Heart left ventricle (tissue), 16 donors: ENCODE measurements around the gene OR11H6. TPM values are rescaled to one million over a fixed set of nuclear protein-coding genes. Genes with fewer than 3 reads are reported as not detected.
"Not testable (repeated sequence)": the region's sequence is repeated elsewhere in the genome, so short reads cannot be mapped to it uniquely, and the experiment has no call there.

Source experiments
- ATAC-seq, 4 donors: fragments of 200-7000 bp; cut with Tn5 transposase; one replicate each; pipeline ENCODE4 v1.9.1; 2020 to 2022; ENCODE audit warnings: moderate library complexity in 4 of 4, mild to moderate bottlenecking in 3 of 4, moderate number of reproducible peaks in 1 of 4
- DNase-seq, 5 donors: peaks; one replicate each; pipeline ENCODE4 v3.0.0-alpha.2; 2020
- H3K27ac ChIP-seq, 12 donors: fragments of 200-600 bp; sonication (generic) in 4 of 12; one replicate each; pipeline versions ENCODE4 v1.5.0 to v1.8.0; 2016 to 2022; ENCODE audit warnings: mild to moderate bottlenecking in 2 of 12
- H3K27me3 ChIP-seq, 9 donors: fragments of 200-600 bp; sonication (generic) in 2 of 9; one replicate each; pipeline versions ENCODE4 v1.5.1 to v1.8.0; 2016 to 2022; ENCODE audit warnings: mild to moderate bottlenecking in 3 of 9
- H3K36me3 ChIP-seq, 9 donors: fragments of 200-600 bp; sonication (generic) in 2 of 9; one replicate each; pipeline versions ENCODE4 v1.5.0 to v1.8.0; 2018 to 2022; ENCODE audit warnings: mild to moderate bottlenecking in 2 of 9
- H3K4me1 ChIP-seq, 12 donors: fragments of 200-600 bp; sonication (generic) in 4 of 12; one replicate each; pipeline versions ENCODE4 v1.5.0 to v1.8.0; 2016 to 2022; ENCODE audit warnings: mild to moderate bottlenecking in 3 of 12
- H3K4me3 ChIP-seq, 12 donors: fragments of 200-600 bp; sonication (generic) in 4 of 12; one replicate each; pipeline versions ENCODE4 v1.5.0 to v1.8.0; 2017 to 2022; ENCODE audit warnings: mild to moderate bottlenecking in 9 of 12, moderate library complexity in 4 of 12
- H3K9me3 ChIP-seq, 12 donors: fragments of 200-600 bp; sonication (generic) in 4 of 12; one replicate each; pipeline versions ENCODE4 v1.5.0 to v1.8.0; 2016 to 2022; ENCODE audit warnings: mild to moderate bottlenecking in 1 of 12
- POLR2A ChIP-seq, 2 donors: fragments of 450-650 bp; IDR thresholded peaks; one replicate each; pipeline ENCODE4 v1.6.1; 2017; ENCODE audit warnings: antibody characterized with exemption in 2 of 2, mild to moderate bottlenecking in 2 of 2, moderate library complexity in 2 of 2
- WGBS, 4 donors: extraction: QIAGEN DNeasy Blood & Tissue Kit in 2 of 4; methylation state at CpG; one replicate each; pipeline versions ENCODE4 v1.1.5 to v1.1.7; 2013 to 2018; 5-methylcytosine and 5-hydroxymethylcytosine counted together
- intact Hi-C, 10 donors: fragments of 100-400 bp; cut with DNase I; formaldehyde crosslinking; loops; one replicate each; pipeline versions ENCODE4 v1.11.1 to v1.14.2; 2022
- polyA plus RNA-seq, 2 donors: library from polyadenylated mRNA; stranded (reverse); fragments of 200-250 nt; gene quantifications; one replicate each; pipeline ENCODE4 v1.2.3, GENCODE V29; 2013
- total RNA-seq, 9 donors: library from RNA; depleted of rRNA in 2 of 9; stranded (reverse); fragments of >200 nt in 2 of 9; fragmentation: NEBNext Ultra II Directional in 3 of 9; extraction: Animal tissue kit (Norgen Biotek cat#: 25700) in 3 of 9; gene quantifications; one replicate each; pipeline versions ENCODE4 v1.1.0 to v1.2.4, GENCODE V29; 2016 to 2023
- TF ChIP-seq, protein P1 (sequence below), 12 donors: fragments of 200-600 bp; sonication (generic) in 4 of 12; IDR thresholded peaks; one replicate each; pipeline versions ENCODE4 v1.5.0 to v1.8.0; 2018 to 2022; ENCODE audit warnings: antibody characterized with exemption in 12 of 12, mild to moderate bottlenecking in 5 of 12
- donor health status: ischemic (EF 13 %, LVEDD 7.1; RV severe dilation, severe dysfunction).
- donor health status: healthy with polysubstance abuse.
- donor health status: DM: no; HTN: yes; CAD: no.
- donor health status: DM: no; HTN: no; CAD: no.
- donor health status: ischemic (EF 25% LVEDD 6.9; RV normal size, moderate dysfunction).
- donor health status: ischemic (EF 25% LVEDD 5.7; RV mildly dilated, moderate dysfunction).
- donor health status: healthy.
- donor health status: DM: yes; HTN: yes; CAD: no.
- donor health status: ischemic (EF 35%, LVEDD 5.7; RV mildly dilated, moderate dysfunction).
- donor health status: nonischemic (EF 11% LVEDD 7.7; RV severe dilation, severe dysfunction).
- donor health status: DM: yes; HTN: yes; CAD: no.
- donor health status: PGD.
- donor health status: ischemic (EF 29% LVEDD 5.4; RV normal size, mild dysfunction).
- donor health status: nonischemic (EF 23%, LVEDD 6.1; RV moderate dilation, normal function).

OR11H6 gene
- total and polyA plus RNA-seq, 11 donors: not detected

GRCh38 chr14:20191396-20191795 lies 32.1 kb upstream of the OR11H6 start:
- intact Hi-C loops: no loop called here

GRCh38 chr14:20194101-20194500 lies 29.4 kb upstream of the OR11H6 start:
- TF ChIP-seq, protein P1, sequence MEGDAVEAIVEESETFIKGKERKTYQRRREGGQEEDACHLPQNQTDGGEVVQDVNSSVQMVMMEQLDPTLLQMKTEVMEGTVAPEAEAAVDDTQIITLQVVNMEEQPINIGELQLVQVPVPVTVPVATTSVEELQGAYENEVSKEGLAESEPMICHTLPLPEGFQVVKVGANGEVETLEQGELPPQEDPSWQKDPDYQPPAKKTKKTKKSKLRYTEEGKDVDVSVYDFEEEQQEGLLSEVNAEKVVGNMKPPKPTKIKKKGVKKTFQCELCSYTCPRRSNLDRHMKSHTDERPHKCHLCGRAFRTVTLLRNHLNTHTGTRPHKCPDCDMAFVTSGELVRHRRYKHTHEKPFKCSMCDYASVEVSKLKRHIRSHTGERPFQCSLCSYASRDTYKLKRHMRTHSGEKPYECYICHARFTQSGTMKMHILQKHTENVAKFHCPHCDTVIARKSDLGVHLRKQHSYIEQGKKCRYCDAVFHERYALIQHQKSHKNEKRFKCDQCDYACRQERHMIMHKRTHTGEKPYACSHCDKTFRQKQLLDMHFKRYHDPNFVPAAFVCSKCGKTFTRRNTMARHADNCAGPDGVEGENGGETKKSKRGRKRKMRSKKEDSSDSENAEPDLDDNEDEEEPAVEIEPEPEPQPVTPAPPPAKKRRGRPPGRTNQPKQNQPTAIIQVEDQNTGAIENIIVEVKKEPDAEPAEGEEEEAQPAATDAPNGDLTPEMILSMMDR (IDR thresholded peaks at IDR 0.05): no peak
- TF ChIP-seq POLR2A (IDR thresholded peaks at IDR 0.05): no peak
- no peak overlapping the region for H3K4me3 ChIP-seq
- no peaks in the 10 kb centered on the region for H3K9me3 ChIP-seq
- no peaks in the 10 kb centered on the region for H3K36me3 ChIP-seq
- no peak for ATAC-seq
- H3K4me1 ChIP-seq: no peaks in the 10 kb centered on the region
- intact Hi-C loops: no loop called here
- H3K27me3 ChIP-seq: peaks cover 0 to 3% (median 0%) of the 10 kb centered on the region in 9 donors
- no peak overlapping the region for H3K27ac ChIP-seq
- DNase-seq: no peak

More at GRCh38 chr14:20191396-20191795, 32.1 kb upstream of the OR11H6 start:
- H3K27ac ChIP-seq: no peak overlapping the region
- no peaks in the 10 kb centered on the region for H3K36me3 ChIP-seq
- no peaks in the 10 kb centered on the region for H3K9me3 ChIP-seq
- peaks cover 0 to 5% (median 0%) of the 10 kb centered on the region in 9 donors for H3K27me3 ChIP-seq
- no peaks in the 10 kb centered on the region for H3K4me1 ChIP-seq
- DNase-seq: no peak
- no peak for TF ChIP-seq POLR2A (IDR thresholded peaks at IDR 0.05)
- TF ChIP-seq, protein P1 (IDR thresholded peaks at IDR 0.05): no peak
- WGBS, 4 donors: 73 to 78% (median 76%) methylated on average over 3 of the region's 3 CpGs
- H3K4me3 ChIP-seq: no peak overlapping the region
- no peak for ATAC-seq

GRCh38 chr14:20195170-20195569 lies 28.3 kb upstream of the OR11H6 start:
- 59 to 64% (median 61%) methylated on average over 6 of the region's 6 CpGs for whole genome bisulfite sequencing, 4 donors
- H3K36me3 ChIP-seq, H3K9me3 ChIP-seq: not testable (repeated sequence)

DNA sequence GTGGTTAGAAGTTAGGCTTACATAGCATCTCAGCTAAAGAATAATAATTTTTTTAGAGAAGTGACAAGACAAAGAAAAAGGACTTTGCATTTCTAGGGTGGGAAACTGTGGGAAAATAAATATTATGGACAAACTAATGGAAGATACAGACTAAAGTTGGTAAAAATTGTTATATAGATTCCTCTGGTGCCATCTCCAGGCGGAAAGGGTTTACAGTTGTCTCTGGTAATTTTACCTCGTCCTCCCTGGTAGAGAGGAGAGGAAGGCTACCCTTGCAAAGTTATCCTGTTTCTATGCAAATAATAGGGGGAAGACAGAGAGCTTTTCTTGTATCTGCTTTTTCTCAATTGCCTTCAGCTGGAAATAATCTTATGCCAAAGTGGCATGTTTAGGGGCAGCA lies 27.6 kb upstream of the OR11H6 start:
- Histone ChIP-seq H3K27me3 (peaks cover 0 to 5% (median 0%) of the 10 kb centered on the region in 9 donors), H3K27ac (no peak overlapping the region), H3K4me3 (no peak overlapping the region), H3K36me3 (no peaks in the 10 kb centered on the region), H3K4me1 (no peaks in the 10 kb centered on the region), H3K9me3 (no peaks in the 10 kb centered on the region)
- ATAC-seq: no peak
- no peak for DNase-seq
- TF ChIP-seq, protein P1 (IDR thresholded peaks at IDR 0.05): no peak
- no peak for TF ChIP-seq POLR2A (IDR thresholded peaks at IDR 0.05)
- 19 to 45% (median 29%) methylated on average over 2 of the region's 2 CpGs for WGBS, 4 donors
- intact Hi-C loops: no loop called here

More at GRCh38 chr14:20195170-20195569, 28.3 kb upstream of the OR11H6 start:
- DNase-seq, H3K4me1 ChIP-seq, H3K27me3 ChIP-seq, intact Hi-C loops, H3K4me3 ChIP-seq, ATAC-seq, H3K27ac ChIP-seq: not testable (repeated sequence)

DNA sequence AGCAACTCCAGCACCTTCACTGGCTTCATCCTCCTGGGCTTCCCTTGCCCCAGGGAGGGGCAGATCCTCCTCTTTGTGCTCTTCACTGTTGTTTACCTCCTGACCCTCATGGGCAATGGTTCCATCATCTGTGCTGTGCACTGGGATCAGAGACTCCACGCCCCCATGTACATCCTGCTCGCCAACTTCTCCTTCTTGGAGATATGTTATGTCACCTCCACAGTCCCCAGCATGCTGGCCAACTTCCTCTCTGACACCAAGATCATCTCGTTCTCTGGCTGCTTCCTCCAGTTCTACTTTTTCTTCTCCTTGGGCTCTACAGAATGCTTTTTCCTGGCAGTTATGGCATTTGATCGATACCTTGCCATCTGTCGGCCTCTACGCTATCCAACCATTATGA lies 26.1 kb upstream of the OR11H6 start:
- Histone ChIP-seq H3K27me3 (peaks cover 0 to 5% (median 0%) of the 10 kb centered on the region in 9 donors), H3K4me3 (no peak overlapping the region), H3K36me3 (no peaks in the 10 kb centered on the region), H3K27ac (no peak overlapping the region), H3K9me3 (no peaks in the 10 kb centered on the region), H3K4me1 (no peaks in the 10 kb centered on the region)
- TF ChIP-seq POLR2A (IDR thresholded peaks at IDR 0.05): no peak
- TF ChIP-seq, protein P1 (IDR thresholded peaks at IDR 0.05): no peak
- DNase-seq: no peak
- no peak for ATAC-seq
- intact Hi-C loops: no loop called here
- 70 to 86% (median 79%) methylated on average over 5 to 6 of the region's 6 CpGs for WGBS, 4 donors
